Prostate gland (tissue), 2 donors: ENCODE results near the gene FBXW8. TPM values are rescaled to one million over a fixed set of nuclear protein-coding genes. Genes with fewer than 3 reads are reported as not detected.

ENCODE experiments used
- DNase-seq: peaks from one replicate; pipeline ENCODE4 v3.0.0-alpha.2; 2019; ENCODE audit warnings: low spot score
- H3K27ac ChIP-seq, 2 donors: fragments of 200-600 bp; sonication (generic); 2 replicates each; pipeline ENCODE4 v1.5.1; 2017 to 2019
- H3K27me3 ChIP-seq: fragments of 200-600 bp; sonication (generic); replicated peaks from 2 replicates; pipeline ENCODE4 v1.5.1; 2019; ENCODE audit not compliant: insufficient read depth
- H3K36me3 ChIP-seq, 2 donors: fragments of 200-600 bp; sonication (generic); 1 replicate in 1 of 2; 2 replicates in 1 of 2; pipeline versions ENCODE4 v1.5.1 to v1.8.1; 2017 to 2019
- H3K4me1 ChIP-seq: fragments of 200-600 bp; sonication (generic); replicated peaks from 2 replicates; pipeline ENCODE4 v1.5.1; 2019
- H3K4me3 ChIP-seq, 2 donors: fragments of 200-600 bp; sonication (generic); 2 replicates each; pipeline ENCODE4 v1.5.1; 2017 to 2019
- H3K9me3 ChIP-seq: fragments of 200-600 bp; sonication (generic); 2 replicates; pipeline ENCODE4 v1.5.1; 2017
- POLR2A ChIP-seq: fragments of 450-650 bp; IDR thresholded peaks from one replicate; pipeline ENCODE4 v1.6.1; 2016; ENCODE audit warnings: antibody characterized with exemption, mild to moderate bottlenecking
- POLR2AphosphoS5 ChIP-seq: sonication (generic); formaldehyde crosslinking; IDR thresholded peaks from one replicate; pipeline ENCODE4 v1.6.1; 2017; ENCODE audit warnings: antibody characterized with exemption
- WGBS: methylation state at CpG from one replicate; pipeline ENCODE4 v1.1.5; 2018; 5-methylcytosine and 5-hydroxymethylcytosine counted together
- intact Hi-C: fragments of 100-400 bp; cut with DNase I; formaldehyde crosslinking; loops from one replicate; pipeline ENCODE4 v1.14.2; 2022
- total RNA-seq, 2 donors: library from RNA; depleted of rRNA; stranded (reverse); fragments of >200 nt; gene quantifications; one replicate each; pipeline ENCODE4 v1.1.0, GENCODE V29; 2016
- TF ChIP-seq, protein P1 (sequence below), 4 experiments: fragments of 200-600 bp in 2 of 4; fragments of 450-650 bp in 2 of 4; sonication (generic) in 2 of 4; IDR thresholded peaks; 1 replicate in 3 of 4; 2 replicates in 1 of 4; pipeline ENCODE4 v1.5.1; 2016 to 2019; ENCODE audit warnings: antibody characterized with exemption in 4 of 4, mild to moderate bottlenecking in 2 of 4, moderate library complexity in 2 of 4

Gene FBXW8
- total RNA-seq, 2 donors from 2014 or later: 20.8 to 26.7 TPM

DNA sequence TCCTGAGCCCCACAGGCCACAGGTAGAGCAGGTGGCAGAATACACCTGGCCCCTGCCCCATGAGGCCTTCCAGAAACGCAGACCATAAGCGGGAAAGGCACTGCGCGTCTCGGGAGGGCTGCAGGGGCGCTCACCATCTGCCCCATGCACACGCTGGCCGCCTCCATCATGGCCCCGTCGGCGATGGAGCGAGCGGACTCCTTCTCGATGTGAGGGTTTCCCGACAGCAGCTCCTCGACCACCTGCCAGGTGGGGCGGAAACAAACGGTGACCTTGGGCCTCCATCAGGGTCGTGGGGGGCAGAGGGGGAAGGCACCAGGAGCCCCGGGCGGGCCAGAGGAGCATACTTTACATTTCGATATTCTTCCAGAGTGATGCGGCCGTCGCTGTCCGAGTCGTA is 135.7 kb downstream of the FBXW8 start:
- Histone ChIP-seq H3K4me1 (no peaks in the 10 kb centered on the region), H3K4me3 (no peak overlapping the region), H3K9me3 (no peaks in the 10 kb centered on the region), H3K27ac (no peak overlapping the region), H3K36me3 (no peaks in the 10 kb centered on the region), H3K27me3 (no peaks in the 10 kb centered on the region)
- no peak for DNase-seq
- TF ChIP-seq, protein P1, sequence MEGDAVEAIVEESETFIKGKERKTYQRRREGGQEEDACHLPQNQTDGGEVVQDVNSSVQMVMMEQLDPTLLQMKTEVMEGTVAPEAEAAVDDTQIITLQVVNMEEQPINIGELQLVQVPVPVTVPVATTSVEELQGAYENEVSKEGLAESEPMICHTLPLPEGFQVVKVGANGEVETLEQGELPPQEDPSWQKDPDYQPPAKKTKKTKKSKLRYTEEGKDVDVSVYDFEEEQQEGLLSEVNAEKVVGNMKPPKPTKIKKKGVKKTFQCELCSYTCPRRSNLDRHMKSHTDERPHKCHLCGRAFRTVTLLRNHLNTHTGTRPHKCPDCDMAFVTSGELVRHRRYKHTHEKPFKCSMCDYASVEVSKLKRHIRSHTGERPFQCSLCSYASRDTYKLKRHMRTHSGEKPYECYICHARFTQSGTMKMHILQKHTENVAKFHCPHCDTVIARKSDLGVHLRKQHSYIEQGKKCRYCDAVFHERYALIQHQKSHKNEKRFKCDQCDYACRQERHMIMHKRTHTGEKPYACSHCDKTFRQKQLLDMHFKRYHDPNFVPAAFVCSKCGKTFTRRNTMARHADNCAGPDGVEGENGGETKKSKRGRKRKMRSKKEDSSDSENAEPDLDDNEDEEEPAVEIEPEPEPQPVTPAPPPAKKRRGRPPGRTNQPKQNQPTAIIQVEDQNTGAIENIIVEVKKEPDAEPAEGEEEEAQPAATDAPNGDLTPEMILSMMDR (IDR thresholded peaks at IDR 0.05): no peak
- TF ChIP-seq POLR2A (no peak), POLR2AphosphoS5 (no peak)
- intact Hi-C loops: no loop called here
- 92% methylated on average over 27 of the region's 27 CpGs for WGBS

DNA sequence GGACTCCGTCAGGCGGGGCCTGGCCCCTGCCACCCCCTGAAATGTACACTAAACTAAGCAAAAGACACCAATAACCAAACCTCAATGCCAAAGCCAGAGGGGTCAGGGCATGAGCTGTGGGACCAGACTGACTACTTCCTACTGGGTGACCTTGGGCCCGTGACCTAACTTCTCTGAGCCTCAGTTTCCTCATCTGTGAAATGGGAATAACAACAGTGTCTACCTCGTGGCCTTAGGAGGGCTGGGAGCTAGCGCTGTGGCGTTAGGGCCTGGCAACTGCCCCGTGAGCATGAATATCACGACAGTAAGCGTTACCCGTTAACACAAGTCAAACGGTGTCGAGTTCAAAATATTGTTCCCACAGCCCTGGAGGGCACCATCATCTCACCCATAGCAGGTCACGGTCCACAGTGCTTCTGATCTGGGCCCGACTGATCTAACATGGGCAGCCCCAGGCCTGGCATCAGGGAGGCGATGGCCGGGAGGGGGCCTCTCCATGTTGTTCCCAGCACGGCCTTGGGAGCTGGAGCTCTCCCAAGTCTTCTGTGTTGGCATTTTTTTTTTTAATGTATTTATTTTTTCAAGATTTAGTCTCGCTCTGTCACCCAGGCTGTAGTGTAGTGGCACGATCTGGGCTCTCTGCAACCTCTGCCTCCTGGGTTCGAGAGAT is 136.2 kb downstream of the FBXW8 start:
- no peaks in the 10 kb centered on the region for H3K27me3 ChIP-seq
- 93% methylated on average over 20 of the region's 20 CpGs for WGBS
- H3K4me1 ChIP-seq: no peaks in the 10 kb centered on the region
- no peak for DNase-seq
- no peak overlapping the region for H3K4me3 ChIP-seq
- H3K36me3 ChIP-seq: no peaks in the 10 kb centered on the region
- intact Hi-C loops: no loop called here
- TF ChIP-seq POLR2AphosphoS5: no peak
- TF ChIP-seq, protein P1 (IDR thresholded peaks at IDR 0.05): no peak
- no peaks in the 10 kb centered on the region for H3K9me3 ChIP-seq
- no peak overlapping the region for H3K27ac ChIP-seq

DNA sequence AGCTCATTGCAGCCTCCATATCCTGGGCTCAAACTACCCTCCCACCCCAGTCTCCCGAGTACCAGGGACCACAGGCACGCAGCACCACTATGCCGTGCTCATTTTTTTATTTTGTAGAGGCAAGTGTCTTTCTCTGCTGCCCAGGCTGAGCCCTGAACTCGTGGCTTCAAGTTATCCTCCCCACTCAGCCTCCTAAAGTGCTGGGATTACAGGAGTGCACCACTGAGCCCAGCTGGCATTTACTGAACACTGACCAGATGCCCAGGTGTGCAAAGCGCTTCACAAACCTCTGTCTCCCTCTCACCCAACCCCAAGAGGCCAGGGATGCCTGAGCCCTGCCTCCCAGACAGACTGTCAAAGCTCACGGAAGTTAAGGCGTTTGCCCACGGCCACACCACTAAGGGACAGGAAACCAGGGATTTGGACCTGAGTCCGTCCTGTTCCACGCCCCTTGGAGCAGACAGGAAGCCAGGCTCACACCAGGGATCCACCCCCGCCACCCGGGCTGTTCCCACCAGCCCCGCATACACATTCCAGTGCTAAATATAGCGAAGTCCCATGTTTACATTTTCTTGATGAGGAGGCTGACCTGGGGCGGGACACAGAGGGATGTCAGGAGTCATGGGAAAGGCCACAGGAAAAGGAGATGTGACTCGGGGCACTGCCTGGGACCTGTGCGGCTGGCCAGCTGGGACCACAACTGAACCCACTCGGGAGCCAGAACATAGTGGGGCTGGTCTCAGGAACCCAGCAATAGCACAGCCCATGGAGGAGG is 137.2 kb downstream of the FBXW8 start:
- no peaks in the 10 kb centered on the region for H3K36me3 ChIP-seq
- H3K9me3 ChIP-seq: no peaks in the 10 kb centered on the region
- intact Hi-C loops: no loop called here
- no peaks in the 10 kb centered on the region for H3K4me1 ChIP-seq
- H3K27me3 ChIP-seq: no peaks in the 10 kb centered on the region
- no peak for DNase-seq
- 62% methylated on average over 18 of the region's 18 CpGs for WGBS
- no peak overlapping the region for H3K27ac ChIP-seq
- TF ChIP-seq POLR2AphosphoS5 (no peak), POLR2A (no peak)
- H3K4me3 ChIP-seq: no peak overlapping the region

DNA sequence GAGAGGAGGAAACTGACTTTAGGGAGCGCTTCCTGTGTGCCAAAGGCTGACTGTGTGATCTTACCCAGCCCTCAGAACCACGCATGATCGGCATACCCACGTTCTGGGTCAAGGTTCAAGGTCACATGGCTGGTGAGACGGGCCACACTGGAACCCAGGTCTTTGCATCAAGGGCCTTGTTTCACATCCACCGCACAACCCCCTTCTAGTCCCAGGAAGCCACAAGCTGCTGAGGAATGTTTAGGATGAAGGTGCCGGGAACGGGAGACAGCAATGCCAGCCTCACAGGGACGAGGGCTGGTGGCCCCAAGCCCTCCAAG is 137.8 kb downstream of the FBXW8 start:
- H3K4me1 ChIP-seq: no peaks in the 10 kb centered on the region
- DNase-seq: no peak
- no peak for TF ChIP-seq POLR2A
- no peak for TF ChIP-seq POLR2AphosphoS5
- TF ChIP-seq, protein P1 (IDR thresholded peaks at IDR 0.05): no peak
- intact Hi-C loops: no loop called here
- no peaks in the 10 kb centered on the region for H3K9me3 ChIP-seq
- H3K4me3 ChIP-seq: no peak overlapping the region
- H3K36me3 ChIP-seq: no peaks in the 10 kb centered on the region
- 67% methylated on average over 7 of the region's 9 CpGs for WGBS
- no peaks in the 10 kb centered on the region for H3K27me3 ChIP-seq
- H3K27ac ChIP-seq: no peak overlapping the region

DNA sequence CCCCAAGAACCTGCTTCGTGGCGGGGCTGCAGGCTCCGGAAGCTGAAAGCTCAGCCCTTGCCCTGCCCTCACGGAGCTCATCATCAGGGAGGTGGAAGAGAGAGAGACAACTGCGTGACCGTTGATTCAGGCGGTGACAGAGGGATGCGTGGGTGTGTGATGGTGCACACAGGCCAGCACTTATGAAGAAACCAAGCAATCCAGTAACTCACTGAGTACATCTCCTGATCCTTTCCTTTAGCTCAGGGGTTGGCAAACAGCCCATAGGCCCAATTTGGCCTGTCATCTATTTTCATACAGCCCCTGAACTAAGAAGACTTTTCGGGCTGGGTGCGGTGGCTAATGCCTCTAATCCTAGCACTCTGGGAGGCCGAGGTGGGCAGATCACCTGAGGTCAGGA is 138.5 kb downstream of the FBXW8 start:
- Histone ChIP-seq H3K4me1 (no peaks in the 10 kb centered on the region), H3K9me3 (no peaks in the 10 kb centered on the region), H3K4me3 (no peak overlapping the region), H3K27ac (no peak overlapping the region), H3K27me3 (no peaks in the 10 kb centered on the region), H3K36me3 (no peaks in the 10 kb centered on the region)
- TF ChIP-seq, protein P1 (IDR thresholded peaks at IDR 0.05): no peak
- TF ChIP-seq POLR2A: no peak
- TF ChIP-seq POLR2AphosphoS5: no peak
- intact Hi-C loops: no loop called here
- WGBS: 91% methylated on average over 11 of the region's 11 CpGs
- DNase-seq: no peak
